Hematopoietic multipotent progenitor cell treated with erythropoietin and hydrocortisone succinate and interleukin-3 and kit ligand, for 17 days (in vitro differentiated cells): Measurements from ENCODE around the gene ATP2B3.

Experiments used
- DNase-seq: peaks from one replicate; pipeline ENCODE4 v3.0.0-alpha.2; 2015; ENCODE audit warnings: low spot score

ATP2B3 gene

GRCh38 chrX:153533091-153533490 lies 15.6 kb downstream of the ATP2B3 start:
- DNase-seq: no peak

GRCh38 chrX:153537080-153537479 lies 19.6 kb downstream of the ATP2B3 start:
- no peak for DNase-seq

GRCh38 chrX:153537526-153538295 lies 20.3 kb downstream of the ATP2B3 start:
- no peak for DNase-seq

- DNase-seq: no peak
Observed at GRCh38 chrX:153538424-153538823, 21.0 kb downstream of the ATP2B3 start.

GRCh38 chrX:153539171-153539978 lies 21.9 kb downstream of the ATP2B3 start:
- peak; percentile 46 for DNase-seq

- DNase-seq: no peak
Observed at GRCh38 chrX:153539979-153540358, 22.5 kb downstream of the ATP2B3 start.

- DNase-seq: no peak
Observed at GRCh38 chrX:153544727-153545126, 27.3 kb downstream of the ATP2B3 start.

- DNase-seq: no peak
Observed at GRCh38 chrX:153546386-153546785, 28.9 kb downstream of the ATP2B3 start.

- DNase-seq: no peak
Observed at GRCh38 chrX:153547195-153547594, 29.8 kb downstream of the ATP2B3 start.

GRCh38 chrX:153549231-153549630 lies 31.8 kb downstream of the ATP2B3 start:
- no peak for DNase-seq

GRCh38 chrX:153549807-153550206 lies 32.4 kb downstream of the ATP2B3 start:
- DNase-seq: no peak

- DNase-seq: no peak
Observed at GRCh38 chrX:153551135-153551534, 33.7 kb downstream of the ATP2B3 start.

- peak; percentile 22 for DNase-seq
Observed at GRCh38 chrX:153554519-153555167, 37.2 kb downstream of the ATP2B3 start.

- DNase-seq: no peak
Observed at GRCh38 chrX:153556767-153557166, 39.3 kb downstream of the ATP2B3 start.

- DNase-seq: no peak
Observed at GRCh38 chrX:153557618-153558355, 40.3 kb downstream of the ATP2B3 start.

GRCh38 chrX:153560000-153560399 lies 42.6 kb downstream of the ATP2B3 start:
- no peak for DNase-seq

GRCh38 chrX:153560466-153560865 lies 43.0 kb downstream of the ATP2B3 start:
- DNase-seq: no peak

- no peak for DNase-seq
Observed at GRCh38 chrX:153561337-153561736, 43.9 kb downstream of the ATP2B3 start.

GRCh38 chrX:153562546-153562945 lies 45.1 kb downstream of the ATP2B3 start:
- DNase-seq: no peak

GRCh38 chrX:153564047-153564606 lies 46.7 kb downstream of the ATP2B3 start:
- DNase-seq: no peak

- no peak for DNase-seq
Observed at GRCh38 chrX:153565996-153566580, 48.6 kb downstream of the ATP2B3 start.
